GM12801 (cell line): Measurements from ENCODE around the gene MYO1F.

Source experiments
- TF ChIP-seq, protein P1 (sequence below): IDR thresholded peaks from one replicate; pipeline ENCODE4 v1.5.1; 2011; ENCODE audit warnings: control low read depth; ENCODE audit not compliant: insufficient read length; ENCODE audit errors: extremely low read depth

MYO1F gene

GRCh38 chr19:8577247-8577646 is at the start of gene MYO1F:
TSS of gene MYO1F (minus strand) at chr19:8577442. CDS start at chr19:8577309, 133 bp downstream.
- TF ChIP-seq, protein P1, sequence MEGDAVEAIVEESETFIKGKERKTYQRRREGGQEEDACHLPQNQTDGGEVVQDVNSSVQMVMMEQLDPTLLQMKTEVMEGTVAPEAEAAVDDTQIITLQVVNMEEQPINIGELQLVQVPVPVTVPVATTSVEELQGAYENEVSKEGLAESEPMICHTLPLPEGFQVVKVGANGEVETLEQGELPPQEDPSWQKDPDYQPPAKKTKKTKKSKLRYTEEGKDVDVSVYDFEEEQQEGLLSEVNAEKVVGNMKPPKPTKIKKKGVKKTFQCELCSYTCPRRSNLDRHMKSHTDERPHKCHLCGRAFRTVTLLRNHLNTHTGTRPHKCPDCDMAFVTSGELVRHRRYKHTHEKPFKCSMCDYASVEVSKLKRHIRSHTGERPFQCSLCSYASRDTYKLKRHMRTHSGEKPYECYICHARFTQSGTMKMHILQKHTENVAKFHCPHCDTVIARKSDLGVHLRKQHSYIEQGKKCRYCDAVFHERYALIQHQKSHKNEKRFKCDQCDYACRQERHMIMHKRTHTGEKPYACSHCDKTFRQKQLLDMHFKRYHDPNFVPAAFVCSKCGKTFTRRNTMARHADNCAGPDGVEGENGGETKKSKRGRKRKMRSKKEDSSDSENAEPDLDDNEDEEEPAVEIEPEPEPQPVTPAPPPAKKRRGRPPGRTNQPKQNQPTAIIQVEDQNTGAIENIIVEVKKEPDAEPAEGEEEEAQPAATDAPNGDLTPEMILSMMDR = no peak

GRCh38 chr19:8626842-8627241 is 49.6 kb upstream of the MYO1F start:
- TF ChIP-seq, protein P1 = no peak

- TF ChIP-seq, protein P1 = no peak
Measured at GRCh38 chr19:8618751-8619150, 41.5 kb upstream of the MYO1F start.

- TF ChIP-seq, protein P1 = no peak
Measured at GRCh38 chr19:8617984-8618383, 40.7 kb upstream of the MYO1F start.

GRCh38 chr19:8616861-8617260 is 39.6 kb upstream of the MYO1F start:
- TF ChIP-seq, protein P1 = no peak

DNA sequence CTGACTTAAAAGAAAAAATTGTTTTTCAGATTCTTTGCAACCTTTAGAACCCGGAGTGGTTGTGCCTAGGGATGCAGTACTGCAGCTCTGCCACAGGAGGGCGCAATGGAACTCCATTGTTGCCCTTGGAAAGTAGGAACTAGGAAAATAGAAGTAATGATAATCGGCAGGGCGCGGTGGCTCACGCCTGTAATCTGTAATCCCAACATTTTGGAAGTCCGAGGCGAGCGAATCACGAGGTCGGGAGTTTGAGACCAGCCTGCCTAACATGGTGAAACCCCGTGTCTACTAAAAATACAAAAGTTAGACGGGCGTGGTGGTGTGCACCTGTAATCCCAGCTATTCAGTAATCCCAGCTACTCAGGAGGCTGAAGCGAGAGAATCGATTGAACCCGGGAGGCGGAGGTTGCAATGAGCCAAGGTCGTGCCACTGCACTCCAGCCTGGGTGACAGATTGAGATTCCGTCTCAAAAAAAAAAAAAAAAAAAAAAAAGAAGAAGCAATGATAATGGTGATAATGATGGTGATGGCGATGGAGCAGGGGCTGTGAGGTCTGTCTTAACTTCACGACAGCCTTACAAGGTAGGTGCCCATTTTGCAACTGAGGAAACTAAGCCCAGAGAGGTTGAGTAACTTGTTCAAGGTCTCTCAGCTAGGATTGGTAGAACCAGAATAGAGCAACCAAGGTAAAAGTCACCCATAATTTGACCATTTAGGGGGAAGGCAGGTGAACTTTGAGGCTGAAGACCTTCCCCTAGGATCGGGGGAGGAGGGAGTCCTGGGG is 38.8 kb upstream of the MYO1F start:
- TF ChIP-seq, protein P1 = no peak

DNA sequence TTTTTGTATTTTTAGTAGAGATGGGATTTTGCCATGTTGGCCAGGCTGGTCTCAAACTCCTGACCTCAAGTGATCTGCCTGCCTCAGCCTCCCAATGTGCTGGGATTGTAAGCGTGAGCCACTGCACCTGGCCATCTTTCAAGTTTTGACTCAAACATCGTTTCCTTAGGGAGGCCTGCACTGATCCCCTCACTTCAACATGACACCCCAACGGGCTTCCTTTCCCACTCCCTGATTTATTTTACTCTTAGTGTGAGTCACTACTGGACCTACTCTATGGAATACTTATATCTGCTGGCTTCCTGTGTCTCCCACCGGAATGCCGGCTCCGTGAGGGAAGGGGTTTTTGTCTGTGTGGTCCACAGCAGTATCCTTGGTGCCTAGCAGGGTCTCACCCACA is 37.8 kb upstream of the MYO1F start:
- TF ChIP-seq, protein P1 = no peak

GRCh38 chr19:8614455-8614854 is 37.2 kb upstream of the MYO1F start:
- TF ChIP-seq, protein P1 = no peak
